ENCODE measurements around the gene MAP6.

GRCh38 chr11:75576017-75576416 is 92.8 kb downstream of the MAP6 start:
- TF ChIP-seq CTCF (IDR thresholded peaks at IDR 0.05; ENCODE audit: low read length) (no peak), EZH2 (optimal IDR thresholded peaks at IDR 0.05; ENCODE audit: low read depth, low read length) (no peak), EZH2phosphoT487 (IDR thresholded peaks at IDR 0.05; ENCODE audit: low read length) (no peak)

Measured in MM.1S (cell line).